Progenitor cell of endocrine pancreas (in vitro differentiated cells): Measurements from ENCODE around the gene PTPRT. TPM values are rescaled to one million over a fixed set of nuclear protein-coding genes. Genes with fewer than 3 reads are reported as not detected.

Experiments used
- DNase-seq: peaks from one replicate; pipeline ENCODE4 v3.0.0; 2021; ENCODE audit warnings: low spot score; ENCODE audit not compliant: unreplicated experiment
- H3K27ac Mint-ChIP-seq: 2 replicates; pipeline ENCODE4 v1.8.0; 2021; ENCODE audit warnings: mild to moderate bottlenecking, moderate library complexity, mixed read lengths
- H3K27me3 Mint-ChIP-seq: 2 replicates; pipeline ENCODE4 v1.8.0; 2021; ENCODE audit warnings: mixed read lengths
- H3K36me3 Mint-ChIP-seq: 2 replicates; pipeline ENCODE4 v1.8.0; 2022; ENCODE audit warnings: mixed read lengths; ENCODE audit not compliant: insufficient read depth
- H3K4me1 Mint-ChIP-seq: 2 replicates; pipeline ENCODE4 v1.8.0; 2021; ENCODE audit warnings: low read depth, mixed read lengths
- H3K4me3 Mint-ChIP-seq: 2 replicates; pipeline ENCODE4 v1.8.0; 2021; ENCODE audit warnings: low read depth, mild to moderate bottlenecking, moderate library complexity, mixed read lengths
- H3K9me3 Mint-ChIP-seq: 2 replicates; pipeline ENCODE4 v1.8.0; 2021; ENCODE audit warnings: low read depth, mixed read lengths
- CTCF ChIP-seq: fragments of 200-600 bp; sonication (generic); IDR thresholded peaks from one replicate; pipeline ENCODE4 v1.5.0; 2021; ENCODE audit warnings: antibody characterized with exemption, mild to moderate bottlenecking; ENCODE audit not compliant: unreplicated experiment
- total RNA-seq: library from RNA; stranded (reverse); gene quantifications from 2 replicates; pipeline ENCODE4 v1.2.1, GENCODE V29; 2021

PTPRT gene
- total RNA-seq, 1 donor from 2014 or later: 65.9 TPM

GRCh38 chr20:42576167-42576566 lies 613.5 kb downstream of the PTPRT start:
- H3K27me3 Mint-ChIP-seq: no peaks in the 10 kb centered on the region
- peaks cover 15% of the 10 kb centered on the region for H3K4me1 Mint-ChIP-seq
- peaks cover 19% of the 10 kb centered on the region for H3K9me3 Mint-ChIP-seq
- DNase-seq: no peak
- H3K27ac Mint-ChIP-seq: no peak overlapping the region
- TF ChIP-seq CTCF: no peak
- peaks cover 16% of the 10 kb centered on the region for H3K36me3 Mint-ChIP-seq
- H3K4me3 Mint-ChIP-seq: no peak overlapping the region

- peaks cover 10% of the 10 kb centered on the region for H3K36me3 Mint-ChIP-seq
- no peak for DNase-seq
- H3K27ac Mint-ChIP-seq: no peak overlapping the region
- H3K27me3 Mint-ChIP-seq: no peaks in the 10 kb centered on the region
- H3K4me3 Mint-ChIP-seq: no peak overlapping the region
- H3K9me3 Mint-ChIP-seq: peaks cover 22% of the 10 kb centered on the region
- no peak for TF ChIP-seq CTCF
- peaks cover 8% of the 10 kb centered on the region for H3K4me1 Mint-ChIP-seq
Observed at GRCh38 chr20:42572320-42573016, 617.2 kb downstream of the PTPRT start.

GRCh38 chr20:42567409-42567808 lies 622.3 kb downstream of the PTPRT start:
- Mint-ChIP-seq H3K27ac (no peak overlapping the region), H3K9me3 (peaks cover 17% of the 10 kb centered on the region), H3K27me3 (no peaks in the 10 kb centered on the region), H3K36me3 (peaks cover 6% of the 10 kb centered on the region), H3K4me3 (no peak overlapping the region), H3K4me1 (peaks cover 3% of the 10 kb centered on the region)
- no peak for TF ChIP-seq CTCF
- no peak for DNase-seq

GRCh38 chr20:42565235-42565995 lies 624.3 kb downstream of the PTPRT start:
- Mint-ChIP-seq H3K27me3 (peaks cover 2% of the 10 kb centered on the region), H3K27ac (no peak overlapping the region), H3K9me3 (peaks cover 4% of the 10 kb centered on the region), H3K4me3 (no peak overlapping the region), H3K36me3 (no peaks in the 10 kb centered on the region), H3K4me1 (peaks cover 1% of the 10 kb centered on the region)
- no peak for TF ChIP-seq CTCF
- DNase-seq: no peak

GRCh38 chr20:42559665-42560064 lies 630.0 kb downstream of the PTPRT start:
- Mint-ChIP-seq H3K9me3 (peaks cover 5% of the 10 kb centered on the region), H3K27me3 (peaks cover 2% of the 10 kb centered on the region), H3K4me1 (peaks cover 6% of the 10 kb centered on the region), H3K27ac (no peak overlapping the region), H3K4me3 (no peak overlapping the region), H3K36me3 (peaks cover 5% of the 10 kb centered on the region)
- no peak for TF ChIP-seq CTCF
- no peak for DNase-seq
